D721Med (cell line): Measurements from ENCODE around the gene HELZ.

ENCODE experiments used
- DNase-seq: peaks from one replicate; pipeline ENCODE4 v3.0.0; 2011; ENCODE audit warnings: low spot score; ENCODE audit not compliant: insufficient read length
- FAIRE-seq: peaks from 2 replicates; lab custom pipeline; 2011; peaks lifted over from hg19 to GRCh38; lab: Jason Lieb, UNC
- TF ChIP-seq, protein P1 (sequence below): IDR thresholded peaks from 2 replicates; pipeline ENCODE4 v1.5.1; 2012; ENCODE audit warnings: mild to moderate bottlenecking, control low read depth; ENCODE audit not compliant: insufficient read depth; ENCODE audit errors: missing control alignments

HELZ gene

DNA sequence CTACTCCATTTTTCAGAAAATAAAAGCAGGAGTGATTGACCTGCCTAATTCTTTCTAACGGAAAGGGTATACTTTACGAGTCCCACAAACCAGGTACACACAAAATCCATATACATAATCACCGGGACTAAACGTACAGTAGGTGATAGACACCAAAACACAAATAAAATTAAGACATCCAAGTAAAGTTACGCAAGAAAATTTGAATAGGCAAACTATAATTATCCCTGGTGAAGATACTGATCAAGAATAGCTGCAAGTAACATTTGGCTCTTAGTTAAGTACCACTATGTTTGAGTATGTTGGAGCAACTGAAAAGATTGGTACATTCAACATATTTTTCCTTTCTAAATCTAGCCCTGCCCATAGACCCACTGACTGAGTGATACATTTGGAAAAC, 1.7 kb downstream of the HELZ start:
- DNase-seq, result no peak
- FAIRE-seq, result no peak
- TF ChIP-seq, protein P1, sequence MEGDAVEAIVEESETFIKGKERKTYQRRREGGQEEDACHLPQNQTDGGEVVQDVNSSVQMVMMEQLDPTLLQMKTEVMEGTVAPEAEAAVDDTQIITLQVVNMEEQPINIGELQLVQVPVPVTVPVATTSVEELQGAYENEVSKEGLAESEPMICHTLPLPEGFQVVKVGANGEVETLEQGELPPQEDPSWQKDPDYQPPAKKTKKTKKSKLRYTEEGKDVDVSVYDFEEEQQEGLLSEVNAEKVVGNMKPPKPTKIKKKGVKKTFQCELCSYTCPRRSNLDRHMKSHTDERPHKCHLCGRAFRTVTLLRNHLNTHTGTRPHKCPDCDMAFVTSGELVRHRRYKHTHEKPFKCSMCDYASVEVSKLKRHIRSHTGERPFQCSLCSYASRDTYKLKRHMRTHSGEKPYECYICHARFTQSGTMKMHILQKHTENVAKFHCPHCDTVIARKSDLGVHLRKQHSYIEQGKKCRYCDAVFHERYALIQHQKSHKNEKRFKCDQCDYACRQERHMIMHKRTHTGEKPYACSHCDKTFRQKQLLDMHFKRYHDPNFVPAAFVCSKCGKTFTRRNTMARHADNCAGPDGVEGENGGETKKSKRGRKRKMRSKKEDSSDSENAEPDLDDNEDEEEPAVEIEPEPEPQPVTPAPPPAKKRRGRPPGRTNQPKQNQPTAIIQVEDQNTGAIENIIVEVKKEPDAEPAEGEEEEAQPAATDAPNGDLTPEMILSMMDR, result no peak

DNA sequence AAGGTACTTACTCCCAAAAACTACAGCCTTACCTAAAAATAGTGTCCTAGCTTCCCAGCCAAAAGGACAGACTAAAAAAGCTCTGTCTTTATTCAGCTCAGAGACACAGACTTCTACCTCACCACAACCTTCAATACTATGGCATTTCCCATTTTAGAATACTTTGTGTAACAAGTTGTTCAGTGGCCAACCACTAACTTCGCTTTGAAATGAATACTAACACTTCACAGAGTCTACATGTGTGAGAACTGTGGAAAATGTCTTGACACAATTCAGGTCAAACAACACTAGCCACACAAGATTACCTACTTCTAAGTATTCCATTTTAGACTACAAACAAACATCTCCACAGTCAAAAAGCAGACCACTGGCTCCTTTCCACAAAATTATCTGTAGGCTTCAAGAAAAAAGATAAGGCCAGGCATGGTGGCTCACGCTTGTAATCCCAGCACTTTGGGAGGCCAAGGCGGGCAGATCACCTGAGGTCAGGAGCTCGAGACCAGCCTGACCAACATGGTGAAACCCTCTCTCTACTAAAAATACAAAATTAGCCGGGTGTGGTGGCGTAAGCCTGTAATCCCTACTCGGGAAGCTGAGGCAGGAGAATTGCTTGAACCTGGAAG, 3.2 kb downstream of the HELZ start:
- FAIRE-seq (no peak), DNase-seq (no peak)
- TF ChIP-seq, protein P1, result no peak

DNA sequence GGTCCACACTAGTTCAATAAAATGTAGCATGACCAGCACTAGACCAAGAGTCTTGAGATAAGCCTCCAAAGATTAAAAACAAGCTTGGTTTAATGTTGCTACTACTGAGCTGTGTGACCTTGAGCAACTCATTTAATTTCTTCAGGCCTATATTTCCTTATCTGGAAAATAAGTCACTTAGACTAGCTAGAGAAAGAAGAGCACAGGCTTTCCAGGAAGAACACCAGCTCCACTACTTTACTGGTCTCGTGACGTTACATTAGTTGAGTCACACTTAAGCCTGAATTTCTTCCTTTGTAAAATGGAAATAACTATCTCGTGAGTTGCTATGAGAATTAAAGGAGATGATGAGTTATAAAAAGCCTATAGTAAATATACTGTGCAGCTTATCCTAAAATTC, 5.4 kb downstream of the HELZ start:
- TF ChIP-seq, protein P1, result no peak
- DNase-seq, result no peak
- no peak for FAIRE-seq

DNA sequence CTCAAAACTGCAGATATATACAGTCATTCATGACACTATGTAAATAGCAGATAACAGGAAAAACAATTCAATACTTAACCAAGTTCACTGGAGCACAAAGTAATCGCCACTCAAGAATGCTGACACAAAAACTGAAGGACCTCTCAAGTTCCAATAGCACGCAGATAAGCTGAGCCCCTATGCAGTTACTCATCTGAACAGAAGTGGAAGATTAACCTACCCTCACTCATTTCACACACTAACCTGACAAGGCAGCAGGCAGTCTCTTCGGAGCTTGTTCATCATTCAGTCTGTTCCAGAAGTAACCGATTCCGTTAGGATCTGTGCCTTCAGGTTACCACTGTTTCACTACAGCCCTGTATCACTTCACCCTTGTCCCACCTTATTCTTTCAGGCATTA, 6.0 kb downstream of the HELZ start:
- TF ChIP-seq, protein P1, result no peak
- DNase-seq, result no peak
- FAIRE-seq, result no peak

DNA sequence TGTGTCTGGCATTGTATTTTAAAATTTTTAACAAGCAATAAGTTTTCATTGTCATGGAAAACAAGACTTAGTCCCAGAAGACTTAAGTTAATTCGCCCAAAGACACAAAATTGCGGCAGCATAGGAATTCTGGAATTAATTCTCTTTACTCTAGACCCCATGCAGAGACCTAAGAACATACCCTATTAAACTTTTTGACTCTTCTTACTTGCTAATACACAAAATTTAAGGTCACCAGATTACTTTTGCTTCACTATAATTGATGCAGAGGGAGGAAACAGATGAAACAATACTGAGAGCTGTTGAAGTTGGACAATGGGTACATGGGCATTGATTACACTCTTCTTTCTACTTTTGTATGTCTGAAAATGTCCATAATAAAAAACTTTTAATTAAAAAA, 12.6 kb downstream of the HELZ start:
- DNase-seq (no peak), FAIRE-seq (no peak)
- TF ChIP-seq, protein P1, result no peak

DNA sequence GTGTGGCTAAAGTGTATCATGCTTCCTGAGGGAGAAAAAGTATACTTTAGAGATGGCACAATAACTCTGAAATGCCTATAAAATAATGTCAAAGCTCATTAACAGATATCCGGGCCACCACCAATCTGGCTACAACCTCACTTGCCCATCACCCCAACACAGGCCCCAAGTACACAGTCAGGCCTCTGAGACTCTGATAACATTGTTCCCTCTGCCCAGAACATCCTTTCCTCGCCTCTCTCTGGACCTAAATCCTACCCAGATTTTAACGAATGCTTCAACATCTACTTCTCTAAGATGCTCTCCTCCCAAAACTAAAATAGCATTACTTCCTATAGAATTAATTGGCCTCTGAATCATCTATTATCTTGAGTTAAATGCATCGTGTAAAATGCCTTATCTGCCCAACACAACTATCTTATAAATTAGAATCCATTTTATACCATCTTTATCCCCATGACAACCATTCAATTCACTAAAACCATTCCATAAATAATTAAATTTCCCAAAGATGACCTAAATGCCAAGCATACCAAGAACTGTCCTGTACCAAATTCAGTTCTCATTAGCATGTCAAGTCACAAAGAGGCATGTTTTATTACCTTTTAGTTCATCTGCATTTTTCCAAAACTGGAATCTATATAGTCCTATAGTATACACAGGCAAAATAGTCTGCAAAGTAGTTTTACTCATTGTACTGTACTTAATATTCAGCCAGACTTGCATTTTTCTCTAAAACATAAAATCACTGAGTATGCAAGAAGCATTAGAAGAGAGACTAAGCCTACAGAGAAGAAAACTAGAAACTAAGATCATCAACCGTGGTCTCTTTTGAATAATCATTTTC, 15.7 kb downstream of the HELZ start:
- TF ChIP-seq, protein P1, result no peak
- FAIRE-seq, result no peak
- DNase-seq, result no peak

DNA sequence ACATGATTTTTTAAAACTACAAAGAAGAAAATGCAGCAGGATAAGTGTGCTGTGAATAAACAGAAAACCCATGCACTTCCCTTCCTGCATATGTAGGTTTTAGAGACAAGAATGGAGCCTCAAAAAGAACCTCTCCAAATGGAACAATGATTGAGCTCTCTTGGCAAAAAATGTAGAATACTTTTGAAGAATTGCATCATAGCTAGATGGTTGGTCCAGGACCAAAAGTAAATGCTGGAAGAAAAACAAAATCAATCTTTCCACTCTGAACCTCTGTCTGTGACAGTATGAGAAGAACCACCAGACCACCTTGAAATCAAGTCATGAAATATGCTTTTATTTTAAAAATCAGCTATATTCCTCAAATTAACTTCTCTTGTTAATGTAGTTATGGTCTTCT, 17.5 kb downstream of the HELZ start:
- DNase-seq (no peak), FAIRE-seq (no peak)
- TF ChIP-seq, protein P1, result no peak
